ENCODE results near the gene LTB4R.

LTB4R gene

GRCh38 chr14:24304019-24304387, 7.3 kb upstream of the LTB4R start:
- DNase-seq, result no peak

DNA sequence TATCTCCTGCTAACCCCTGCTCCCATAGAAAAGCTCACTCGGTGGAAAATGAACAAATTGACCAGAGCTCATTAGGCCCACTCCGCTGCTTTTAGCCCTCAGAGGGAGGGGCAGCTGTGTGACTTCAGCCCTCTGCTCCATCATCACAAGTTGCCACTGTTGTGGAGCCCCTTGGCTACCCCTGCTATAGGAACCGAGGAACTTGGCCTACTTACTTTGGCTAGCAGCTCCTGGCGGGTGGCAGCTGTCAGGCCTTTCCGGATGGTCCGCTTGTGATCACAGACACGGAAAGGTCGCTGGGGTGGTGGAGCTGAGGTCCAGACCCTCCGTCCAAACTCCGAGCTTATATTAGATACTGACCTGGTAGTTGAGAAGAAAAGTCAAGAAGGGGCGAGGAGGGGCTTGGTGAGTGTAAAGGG, 4.1 kb upstream of the LTB4R start:
- DNase-seq, result no peak

GRCh38 chr14:24307575-24308341, 3.5 kb upstream of the LTB4R start, which contains the start of gene CIDEB:
CIDEB (minus strand) TSS chr14:24307977; CDS start chr14:24307858, 119 bp downstream.
- peak; percentile 54 for DNase-seq

- DNase-seq, result no peak
Measured at GRCh38 chr14:24308342-24309124, 2.8 kb upstream of the LTB4R start.

DNA sequence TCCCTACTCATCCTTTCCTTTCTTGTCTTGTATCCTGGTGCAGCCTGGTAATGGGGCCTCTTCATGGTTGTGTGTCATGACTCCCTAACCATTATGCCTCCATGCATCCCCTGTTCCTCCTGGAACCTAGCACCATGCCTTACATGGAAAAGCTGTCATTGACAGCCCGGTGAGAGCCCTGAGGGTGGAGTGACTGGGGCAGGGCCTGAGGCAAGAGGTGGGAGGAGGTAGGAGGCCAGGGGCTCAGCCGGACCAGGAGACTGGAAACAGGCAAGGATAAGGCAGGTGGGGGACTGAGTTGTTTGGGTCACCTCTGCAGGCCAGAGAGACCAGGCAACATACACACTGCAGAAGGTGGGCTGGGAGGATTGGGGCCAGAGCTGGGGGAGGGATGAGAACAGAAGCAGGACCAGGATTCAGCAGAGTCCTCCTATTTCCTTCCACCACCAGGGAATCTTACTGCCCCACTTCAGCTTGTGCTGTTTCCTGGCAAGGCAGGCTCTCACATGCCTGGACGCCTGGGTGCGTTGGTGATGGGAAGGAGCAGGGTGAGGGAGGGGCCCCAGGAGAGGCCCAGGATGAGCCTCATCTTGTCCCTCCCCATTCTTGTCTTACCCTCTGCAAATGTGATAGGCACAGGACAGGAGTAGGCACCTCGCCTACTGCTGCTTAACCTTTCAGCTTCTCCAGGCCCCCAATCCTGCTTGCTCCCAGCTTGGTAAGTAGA, 1.6 kb upstream of the LTB4R start, which contains the start of gene LTB4R2:
Gene LTB4R2 (plus strand): TSS at position 603 of the 727 bp plus-strand sequence. CDS start 525 bp downstream, outside the sequence.
- DNase-seq, result no peak

GRCh38 chr14:24310265-24310645, 1.0 kb upstream of the LTB4R start:
- no peak for DNase-seq

DNA sequence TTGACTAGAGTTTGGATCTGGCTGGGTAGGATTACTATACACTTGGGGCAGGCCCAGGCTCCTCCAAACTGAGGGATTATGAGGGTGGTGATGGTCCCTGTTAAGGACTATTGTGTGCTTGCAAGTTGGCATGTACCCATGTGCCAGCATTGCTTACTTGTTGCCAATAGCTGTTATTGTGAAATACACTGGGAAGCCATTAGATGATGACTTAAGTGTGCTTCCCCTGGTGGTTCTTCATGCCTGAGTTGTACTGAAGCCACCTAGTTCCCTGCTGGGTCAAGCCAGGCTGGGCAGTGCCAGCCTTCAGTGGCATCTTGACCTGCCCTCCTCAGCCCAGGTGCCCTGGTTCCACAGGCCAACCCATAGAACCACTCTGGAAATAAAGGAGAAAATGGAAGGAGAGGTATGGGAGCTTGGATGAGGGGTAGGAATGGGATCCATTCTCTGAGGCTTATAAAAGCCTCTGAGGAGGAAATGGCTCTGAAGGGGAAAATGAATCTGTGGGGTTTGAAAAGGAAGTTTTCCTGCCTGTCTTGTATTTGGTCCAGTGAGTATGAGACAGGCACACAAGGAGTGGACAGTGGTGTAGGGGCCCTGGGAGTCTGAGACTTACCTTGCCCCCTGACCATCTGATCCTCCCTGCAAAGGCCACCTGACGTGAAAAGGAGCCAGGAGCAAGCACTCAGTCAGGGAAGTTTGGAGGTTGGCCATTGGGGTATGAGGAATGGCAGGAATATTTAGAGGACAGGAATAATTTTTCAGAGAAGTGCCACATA, 724 bp downstream of the LTB4R start:
- DNase-seq, result no peak

GRCh38 chr14:24312736-24313507, 1.6 kb downstream of the LTB4R start:
- no peak for DNase-seq

- no peak for DNase-seq
Measured at GRCh38 chr14:24313913-24314312, 2.6 kb downstream of the LTB4R start.

DNA sequence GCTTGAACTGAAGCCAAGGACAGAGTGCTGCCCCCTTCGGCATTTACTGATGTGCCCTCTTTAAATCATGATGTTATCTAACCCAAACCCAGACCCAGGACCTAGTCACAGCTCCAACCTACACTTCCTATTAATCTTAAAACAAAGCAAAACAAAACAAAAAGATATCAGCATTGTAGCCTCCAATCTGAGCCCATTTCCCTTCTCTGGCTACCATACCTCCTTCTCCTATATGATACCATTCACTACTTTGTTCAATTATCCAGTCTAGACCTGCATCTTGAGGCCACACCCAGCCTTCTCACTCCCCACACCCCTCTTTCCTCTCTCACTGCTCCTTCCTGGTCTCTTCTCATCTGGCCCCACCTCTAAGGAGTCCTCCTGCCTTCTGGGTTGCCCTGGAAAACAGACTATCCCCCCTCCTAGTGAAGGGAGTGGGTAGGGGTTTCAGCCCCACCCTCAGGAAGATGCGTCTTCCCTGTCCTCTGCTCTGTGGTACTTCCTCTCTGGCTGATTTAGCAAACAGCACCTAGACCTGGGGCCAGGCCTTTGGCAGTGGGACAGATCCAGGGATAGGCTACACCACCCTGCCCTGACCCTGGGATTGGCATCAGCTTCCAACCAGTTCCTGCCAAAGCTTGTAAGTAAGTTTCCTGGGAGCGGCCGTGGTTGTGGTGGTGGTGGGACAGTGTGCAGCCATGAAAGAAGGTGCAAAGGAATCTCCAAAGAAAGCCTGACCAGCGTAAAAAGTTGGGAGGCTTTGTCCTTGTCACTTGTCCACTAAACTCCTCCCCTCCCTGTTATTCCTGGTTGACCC, 3.3 kb downstream of the LTB4R start:
- DNase-seq, result no peak

GRCh38 chr14:24315243-24315806, 4.0 kb downstream of the LTB4R start:
- DNase-seq, result no peak

- DNase-seq, result no peak
Measured at GRCh38 chr14:24315807-24316596, 4.7 kb downstream of the LTB4R start.

- no peak for DNase-seq
Measured at GRCh38 chr14:24316597-24316950, 5.3 kb downstream of the LTB4R start.

GRCh38 chr14:24317141-24317928, 6.0 kb downstream of the LTB4R start:
- no peak for DNase-seq

GRCh38 chr14:24321212-24321975, 10.1 kb downstream of the LTB4R start:
- no peak for DNase-seq

- DNase-seq, result no peak
Measured at GRCh38 chr14:24322672-24323071, 11.4 kb downstream of the LTB4R start.

DNA sequence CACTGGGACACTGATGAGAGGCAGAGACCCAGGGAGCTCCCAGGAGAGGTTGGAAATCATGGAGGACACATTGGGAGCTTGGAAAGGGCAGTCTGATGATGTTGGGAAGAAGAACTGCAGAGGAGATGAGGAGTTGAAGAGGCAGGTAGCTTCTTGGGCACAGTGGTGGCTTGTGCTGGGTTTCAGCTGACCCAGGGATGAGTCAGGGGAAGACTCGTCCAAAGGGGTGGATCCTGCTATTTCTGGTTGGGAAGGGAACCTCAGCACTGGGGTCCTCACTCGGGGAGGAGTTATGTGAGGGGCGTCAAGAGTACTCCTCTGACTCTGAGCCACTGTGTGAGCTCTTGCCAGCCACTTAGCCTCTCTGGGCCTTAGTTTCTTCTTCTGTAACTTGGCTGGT, 12.0 kb downstream of the LTB4R start:
- DNase-seq, result no peak

GRCh38 chr14:24324024-24324423, 12.7 kb downstream of the LTB4R start:
- no peak for DNase-seq
